Stimulated activated CD4-positive, alpha-beta T cell treated with anti-CD3 and anti-CD28 coated beads, Interleukin-4, amount 100 ng/mL, for 48 hours (primary cell): ENCODE data around the gene EPHB2.
A peak's percentile ranks its signal among the peaks of the same experiment; 100 is the strongest.
"Not testable (repeated sequence)": the region's sequence is repeated elsewhere in the genome, so short reads cannot be mapped to it uniquely, and the experiment has no call there.

ENCODE experiments used
- DNase-seq, 2 donors: peaks; one replicate each; pipeline ENCODE4 v3.0.0-alpha.2; 2020; ENCODE audit warnings: low read depth in 2 of 2

The EPHB2 gene

GRCh38 chr1:22914633-22915217 is 204.1 kb downstream of the EPHB2 start:
- DNase-seq, result no peak

- no peak for DNase-seq
These were observed 204.6 kb downstream of the EPHB2 start for GRCh38 chr1:22915231-22915630.

- no peak for DNase-seq
These were observed 205.3 kb downstream of the EPHB2 start for GRCh38 chr1:22915816-22916470.

- no peak for DNase-seq
These were observed 205.8 kb downstream of the EPHB2 start for GRCh38 chr1:22916471-22916820.

GRCh38 chr1:22917989-22918388 is 207.3 kb downstream of the EPHB2 start:
- no peak for DNase-seq

GRCh38 chr1:22918644-22919043 is 208.0 kb downstream of the EPHB2 start:
- no peak for DNase-seq

- no peak for DNase-seq
These were observed 208.8 kb downstream of the EPHB2 start for GRCh38 chr1:22919341-22920025.

- DNase-seq, result no peak
These were observed 209.5 kb downstream of the EPHB2 start for GRCh38 chr1:22920026-22920733.

- DNase-seq, result no peak
These were observed 210.3 kb downstream of the EPHB2 start for GRCh38 chr1:22920734-22921451.

- DNase-seq, result no peak
These were observed 210.9 kb downstream of the EPHB2 start for GRCh38 chr1:22921452-22922126.

GRCh38 chr1:22922640-22923039 is 212.0 kb downstream of the EPHB2 start:
- no peak for DNase-seq

- no peak for DNase-seq
These were observed 214.5 kb downstream of the EPHB2 start for GRCh38 chr1:22925111-22925510.

- DNase-seq, result peak; percentile 11 to 26
These were observed 219.7 kb downstream of the EPHB2 start for GRCh38 chr1:22930240-22930912.

- DNase-seq, result no peak
These were observed 222.3 kb downstream of the EPHB2 start for GRCh38 chr1:22932803-22933470.

GRCh38 chr1:22935433-22935832 is 224.8 kb downstream of the EPHB2 start:
- DNase-seq, result no peak

GRCh38 chr1:22936681-22937080 is 226.0 kb downstream of the EPHB2 start:
- no peak for DNase-seq

GRCh38 chr1:22941257-22941656 is 230.6 kb downstream of the EPHB2 start:
- no peak for DNase-seq

GRCh38 chr1:22944346-22945055 is 233.9 kb downstream of the EPHB2 start:
- DNase-seq, result no peak

GRCh38 chr1:22945171-22945570 is 234.5 kb downstream of the EPHB2 start:
- not testable (repeated sequence) for DNase-seq
